ENCODE measurements around the gene SAPCD2.

DNA sequence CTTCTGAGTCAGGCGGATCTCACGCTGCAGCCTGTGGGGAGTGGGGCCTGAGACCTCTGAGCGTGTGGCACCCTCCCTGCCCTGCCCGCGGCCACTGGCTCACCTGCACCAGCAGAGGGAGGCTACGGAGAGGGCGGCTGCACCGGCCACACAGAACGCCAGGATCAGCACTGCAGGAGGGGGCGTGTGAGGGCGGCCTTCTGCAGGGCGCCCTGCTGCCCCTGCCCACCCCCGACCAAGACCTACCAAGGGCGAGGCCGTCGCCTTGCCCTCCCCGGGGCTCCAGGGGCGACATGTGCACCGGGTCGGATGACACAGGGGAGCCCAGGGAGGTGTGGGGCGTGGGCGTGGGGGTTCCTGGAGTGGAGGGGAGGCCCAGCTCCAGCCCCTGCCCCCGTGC lies 29.8 kb downstream of the SAPCD2 start:
- TF ChIP-seq, protein P1, sequence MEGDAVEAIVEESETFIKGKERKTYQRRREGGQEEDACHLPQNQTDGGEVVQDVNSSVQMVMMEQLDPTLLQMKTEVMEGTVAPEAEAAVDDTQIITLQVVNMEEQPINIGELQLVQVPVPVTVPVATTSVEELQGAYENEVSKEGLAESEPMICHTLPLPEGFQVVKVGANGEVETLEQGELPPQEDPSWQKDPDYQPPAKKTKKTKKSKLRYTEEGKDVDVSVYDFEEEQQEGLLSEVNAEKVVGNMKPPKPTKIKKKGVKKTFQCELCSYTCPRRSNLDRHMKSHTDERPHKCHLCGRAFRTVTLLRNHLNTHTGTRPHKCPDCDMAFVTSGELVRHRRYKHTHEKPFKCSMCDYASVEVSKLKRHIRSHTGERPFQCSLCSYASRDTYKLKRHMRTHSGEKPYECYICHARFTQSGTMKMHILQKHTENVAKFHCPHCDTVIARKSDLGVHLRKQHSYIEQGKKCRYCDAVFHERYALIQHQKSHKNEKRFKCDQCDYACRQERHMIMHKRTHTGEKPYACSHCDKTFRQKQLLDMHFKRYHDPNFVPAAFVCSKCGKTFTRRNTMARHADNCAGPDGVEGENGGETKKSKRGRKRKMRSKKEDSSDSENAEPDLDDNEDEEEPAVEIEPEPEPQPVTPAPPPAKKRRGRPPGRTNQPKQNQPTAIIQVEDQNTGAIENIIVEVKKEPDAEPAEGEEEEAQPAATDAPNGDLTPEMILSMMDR (IDR thresholded peaks at IDR 0.05; ENCODE audit: control extremely low read depth in 1 of 3, insufficient read depth in 1 of 3, low read depth in 1 of 3, low read length in 3 of 3) = no peak
- TF ChIP-seq RBBP5 (IDR thresholded peaks at IDR 0.05; ENCODE audit: borderline replicate concordance, low read depth, low read length) = no peak
- no peak for TF ChIP-seq JUN (IDR thresholded peaks at IDR 0.05; ENCODE audit: low read depth, low read length)
- TF ChIP-seq RAD21 (IDR thresholded peaks at IDR 0.05 in 1 of 2, conservative IDR thresholded peaks at IDR 0.05 in 1 of 2; ENCODE audit: low read depth in 2 of 2, low read length in 2 of 2) = no peak
- TF ChIP-seq POLR2AphosphoS5 (IDR thresholded peaks at IDR 0.05; ENCODE audit: low read depth, low read length) = no peak
- TF ChIP-seq KDM5A (IDR thresholded peaks at IDR 0.05; ENCODE audit: low read length) = no peak
- TF ChIP-seq SAP30 (IDR thresholded peaks at IDR 0.05; ENCODE audit: insufficient read depth, insufficient replicate concordance, low read length) = no peak
- TF ChIP-seq YY1 (IDR thresholded peaks at IDR 0.05; ENCODE audit: low read depth, low read length) = no peak
- TF ChIP-seq SRF (IDR thresholded peaks at IDR 0.05; ENCODE audit: low read depth, low read length) = no peak
- no peak for TF ChIP-seq JUND (IDR thresholded peaks at IDR 0.05; ENCODE audit: low read length)
- TF ChIP-seq FOSL1 (IDR thresholded peaks at IDR 0.05; ENCODE audit: insufficient read depth, low read depth, low read length) = no peak
- TF ChIP-seq ATF2 (IDR thresholded peaks at IDR 0.05; ENCODE audit: low read length) = no peak
- TF ChIP-seq, protein P2, sequence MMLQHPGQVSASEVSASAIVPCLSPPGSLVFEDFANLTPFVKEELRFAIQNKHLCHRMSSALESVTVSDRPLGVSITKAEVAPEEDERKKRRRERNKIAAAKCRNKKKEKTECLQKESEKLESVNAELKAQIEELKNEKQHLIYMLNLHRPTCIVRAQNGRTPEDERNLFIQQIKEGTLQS (IDR thresholded peaks at IDR 0.05; ENCODE audit: insufficient read depth, low read depth, low read length) = no peak
- no peak for TF ChIP-seq KDM1A (IDR thresholded peaks at IDR 0.05; ENCODE audit: borderline replicate concordance, low read length)
